ENCODE data around the gene TTC27.
"Not testable (repeated sequence)": the region's sequence is repeated elsewhere in the genome, so short reads cannot be mapped to it uniquely, and the experiment has no call there.

The TTC27 gene

GRCh38 chr2:32807662-32808061 is 179.8 kb downstream of the TTC27 start:
- no peak for DNase-seq (ENCODE audit: low read depth in 2 of 2)

GRCh38 chr2:32810909-32811495 is 183.2 kb downstream of the TTC27 start:
- no peak for DNase-seq (ENCODE audit: low read depth in 2 of 2)

- DNase-seq (ENCODE audit: low read depth in 2 of 2): no peak
Measured at GRCh38 chr2:32811696-32812095, 183.8 kb downstream of the TTC27 start.

GRCh38 chr2:32812316-32812715 is 184.5 kb downstream of the TTC27 start:
- no peak for DNase-seq (ENCODE audit: low read depth in 2 of 2)

- no peak for DNase-seq (ENCODE audit: low read depth in 2 of 2)
Measured at GRCh38 chr2:32820088-32820487, 192.2 kb downstream of the TTC27 start.

- DNase-seq (ENCODE audit: low read depth in 2 of 2): no peak
Measured at GRCh38 chr2:32820701-32821100, 192.9 kb downstream of the TTC27 start.

GRCh38 chr2:32824070-32824809 is 196.4 kb downstream of the TTC27 start:
- DNase-seq (ENCODE audit: low read depth in 2 of 2): no peak

GRCh38 chr2:32825291-32825712 is 197.5 kb downstream of the TTC27 start:
- DNase-seq (ENCODE audit: low read depth in 2 of 2): no peak

GRCh38 chr2:32830196-32830595 is 202.3 kb downstream of the TTC27 start:
- no peak for DNase-seq (ENCODE audit: low read depth in 2 of 2)

GRCh38 chr2:32832821-32833220 is 205.0 kb downstream of the TTC27 start:
- no peak for DNase-seq (ENCODE audit: low read depth in 2 of 2)

- no peak for DNase-seq (ENCODE audit: low read depth in 2 of 2)
Measured at GRCh38 chr2:32833709-32834108, 205.9 kb downstream of the TTC27 start.

GRCh38 chr2:32835148-32835547 is 207.3 kb downstream of the TTC27 start:
- DNase-seq (ENCODE audit: low read depth in 2 of 2): no peak

- no peak for DNase-seq (ENCODE audit: low read depth in 2 of 2)
Measured at GRCh38 chr2:32836933-32837332, 209.1 kb downstream of the TTC27 start.

GRCh38 chr2:32838418-32838817 is 210.6 kb downstream of the TTC27 start:
- no peak for DNase-seq (ENCODE audit: low read depth in 2 of 2)

GRCh38 chr2:32838949-32839348 is 211.1 kb downstream of the TTC27 start:
- DNase-seq (ENCODE audit: low read depth in 2 of 2): no peak

GRCh38 chr2:32841931-32842898 is 214.4 kb downstream of the TTC27 start:
- no peak for DNase-seq (ENCODE audit: low read depth in 2 of 2)

- no peak for DNase-seq (ENCODE audit: low read depth in 2 of 2)
Measured at GRCh38 chr2:32843699-32844098, 215.8 kb downstream of the TTC27 start.

- no peak for DNase-seq (ENCODE audit: low read depth in 2 of 2)
Measured at GRCh38 chr2:32844253-32844652, 216.4 kb downstream of the TTC27 start.

- DNase-seq (ENCODE audit: low read depth in 2 of 2): not testable (repeated sequence)
Measured at GRCh38 chr2:32846274-32846673, 218.4 kb downstream of the TTC27 start.

- no peak for DNase-seq (ENCODE audit: low read depth in 2 of 2)
Measured at GRCh38 chr2:32847734-32848133, 219.9 kb downstream of the TTC27 start.

GRCh38 chr2:32849456-32850194 is 221.8 kb downstream of the TTC27 start:
- no peak for DNase-seq (ENCODE audit: low read depth in 2 of 2)

Data from stimulated activated CD4-positive, alpha-beta T cell treated with anti-CD3 and anti-CD28 coated beads, Interleukin-4, amount 100 ng/mL, for 48 hours (primary cell).